ENCODE measurements around the gene OPA3.

The OPA3 gene

GRCh38 chr19:45531349-45531748, 53.3 kb downstream of the OPA3 start:
- 0 out of 2 replicates have a peak, but pooled peaks cover under 1% of the 10 kb centered on the region for H3K9me3 ChIP-seq (ENCODE audit: low read length)
- TF ChIP-seq EZH2 (IDR thresholded peaks at IDR 0.05; ENCODE audit: borderline replicate concordance, low read length) (no peak), CTCF (IDR thresholded peaks at IDR 0.05; ENCODE audit: low read length) (no peak)
- H3K4me3 ChIP-seq (ENCODE audit: low read depth, low read length, poor library complexity, severe bottlenecking), result no peak overlapping the region
- no peaks in the 10 kb centered on the region for H3K4me1 ChIP-seq (ENCODE audit: insufficient read depth, low read length, severe bottlenecking)
- no peaks in the 10 kb centered on the region for H3K79me2 ChIP-seq (ENCODE audit: insufficient read depth, low read length)
- H3K4me2 ChIP-seq (ENCODE audit: low read length), result no peak overlapping the region
- H3K9me2 ChIP-seq (ENCODE audit: low read depth, low read length), result no peaks in the 10 kb centered on the region
- no peak overlapping the region for H3K27ac ChIP-seq (ENCODE audit: low read depth, low read length, poor library complexity, severe bottlenecking)
- no peak overlapping the region for H2AFZ ChIP-seq (ENCODE audit: low read length)
- H3F3A ChIP-seq (ENCODE audit: insufficient read depth, low read length), result no peaks in the 10 kb centered on the region
- peaks cover 22% of the 10 kb centered on the region for H3K36me3 ChIP-seq (ENCODE audit: insufficient read depth, low read length)
- no peaks in the 10 kb centered on the region for H3K27me3 ChIP-seq (ENCODE audit: insufficient read depth, low read length)
- no peak overlapping the region for H3K9ac ChIP-seq (ENCODE audit: low read length)
- no peaks in the 10 kb centered on the region for H4K20me1 ChIP-seq (ENCODE audit: insufficient read depth, low read length)

GRCh38 chr19:45529420-45529785, 55.2 kb downstream of the OPA3 start:
- Histone ChIP-seq H2AFZ (ENCODE audit: low read length) (no peak overlapping the region), H3K4me3 (ENCODE audit: low read depth, low read length, poor library complexity, severe bottlenecking) (no peak overlapping the region), H3K36me3 (ENCODE audit: insufficient read depth, low read length) (peaks cover 41% of the 10 kb centered on the region), H4K20me1 (ENCODE audit: insufficient read depth, low read length) (no peaks in the 10 kb centered on the region), H3K27me3 (ENCODE audit: insufficient read depth, low read length) (no peaks in the 10 kb centered on the region), H3K79me2 (ENCODE audit: insufficient read depth, low read length) (no peaks in the 10 kb centered on the region), H3K9me2 (ENCODE audit: low read depth, low read length) (no peaks in the 10 kb centered on the region), H3K9ac (ENCODE audit: low read length) (no peak overlapping the region), H3K27ac (ENCODE audit: low read depth, low read length, poor library complexity, severe bottlenecking) (no peak overlapping the region), H3K4me2 (ENCODE audit: low read length) (no peak overlapping the region), H3K4me1 (ENCODE audit: insufficient read depth, low read length, severe bottlenecking) (no peaks in the 10 kb centered on the region), H3F3A (ENCODE audit: insufficient read depth, low read length) (no peaks in the 10 kb centered on the region), H3K9me3 (ENCODE audit: low read length) (no peaks in the 10 kb centered on the region)
- TF ChIP-seq EZH2 (IDR thresholded peaks at IDR 0.05; ENCODE audit: borderline replicate concordance, low read length) (no peak), CTCF (IDR thresholded peaks at IDR 0.05; ENCODE audit: low read length) (no peak)

GRCh38 chr19:45528744-45529419, 55.7 kb downstream of the OPA3 start:
- no peak for TF ChIP-seq EZH2 (IDR thresholded peaks at IDR 0.05; ENCODE audit: borderline replicate concordance, low read length)
- TF ChIP-seq CTCF (IDR thresholded peaks at IDR 0.05; ENCODE audit: low read length), result no peak
- Histone ChIP-seq H3K4me2 (ENCODE audit: low read length) (no peak overlapping the region), H3K4me3 (ENCODE audit: low read depth, low read length, poor library complexity, severe bottlenecking) (no peak overlapping the region), H3K36me3 (ENCODE audit: insufficient read depth, low read length) (peaks cover 46% of the 10 kb centered on the region), H3K9me3 (ENCODE audit: low read length) (no peaks in the 10 kb centered on the region), H3K9me2 (ENCODE audit: low read depth, low read length) (no peaks in the 10 kb centered on the region), H4K20me1 (ENCODE audit: insufficient read depth, low read length) (no peaks in the 10 kb centered on the region), H3K9ac (ENCODE audit: low read length) (no peak overlapping the region), H3K4me1 (ENCODE audit: insufficient read depth, low read length, severe bottlenecking) (no peaks in the 10 kb centered on the region), H3K79me2 (ENCODE audit: insufficient read depth, low read length) (no peaks in the 10 kb centered on the region), H3K27ac (ENCODE audit: low read depth, low read length, poor library complexity, severe bottlenecking) (no peak overlapping the region), H2AFZ (ENCODE audit: low read length) (no peak overlapping the region), H3K27me3 (ENCODE audit: insufficient read depth, low read length) (no peaks in the 10 kb centered on the region), H3F3A (ENCODE audit: insufficient read depth, low read length) (no peaks in the 10 kb centered on the region)

Data from OCI-LY1 (cell line).